Cerebellar cortex (tissue), 1 donor: ENCODE measurements around the gene C4A.
"Not testable (repeated sequence)": the region's sequence is repeated elsewhere in the genome, so short reads cannot be mapped to it uniquely, and the experiment has no call there.

Experiments used
- DNase-seq: peaks from one replicate; pipeline ENCODE4 v3.0.0-alpha.2; 2015; ENCODE audit warnings: low spot score

The C4A gene

GRCh38 chr6:32035283-32036013, 53.6 kb downstream of the C4A start:
- not testable (repeated sequence) for DNase-seq

- DNase-seq = not testable (repeated sequence)
These were observed 55.3 kb downstream of the C4A start for GRCh38 chr6:32037136-32037535.

- not testable (repeated sequence) for DNase-seq
These were observed 56.0 kb downstream of the C4A start, which contains the start of gene CYP21A2 for GRCh38 chr6:32037598-32038524. CYP21A2 (plus strand) TSS chr6:32038415; CDS start chr6:32038423, 8 bp downstream.

- not testable (repeated sequence) for DNase-seq
These were observed 57.0 kb downstream of the C4A start for GRCh38 chr6:32038878-32039277.

- DNase-seq = not testable (repeated sequence)
These were observed 57.7 kb downstream of the C4A start for GRCh38 chr6:32039321-32040274.

GRCh38 chr6:32040299-32041049, 58.6 kb downstream of the C4A start:
- not testable (repeated sequence) for DNase-seq

- not testable (repeated sequence) for DNase-seq
These were observed 59.1 kb downstream of the C4A start for GRCh38 chr6:32041050-32041321.

- DNase-seq = not testable (repeated sequence)
These were observed 59.5 kb downstream of the C4A start for GRCh38 chr6:32041385-32041784.

- not testable (repeated sequence) for DNase-seq
These were observed 60.4 kb downstream of the C4A start for GRCh38 chr6:32042276-32042675.

- not testable (repeated sequence) for DNase-seq
These were observed 61.9 kb downstream of the C4A start for GRCh38 chr6:32043589-32044380.

GRCh38 chr6:32044916-32045315, 63.1 kb downstream of the C4A start:
- not testable (repeated sequence) for DNase-seq

GRCh38 chr6:32045811-32046449, 64.1 kb downstream of the C4A start:
- DNase-seq = no peak

- no peak for DNase-seq
These were observed 64.7 kb downstream of the C4A start for GRCh38 chr6:32046450-32047083.

- no peak for DNase-seq
These were observed 65.2 kb downstream of the C4A start for GRCh38 chr6:32047084-32047478.

- no peak for DNase-seq
These were observed 65.6 kb downstream of the C4A start for GRCh38 chr6:32047539-32047854.

GRCh38 chr6:32047855-32048766, 66.3 kb downstream of the C4A start:
- peak; percentile 54 for DNase-seq

GRCh38 chr6:32049149-32049548, 67.3 kb downstream of the C4A start:
- DNase-seq = not testable (repeated sequence)

- DNase-seq = not testable (repeated sequence)
These were observed 67.9 kb downstream of the C4A start for GRCh38 chr6:32049736-32050135.
